Measurements from ENCODE around the gene CNKSR3.

Gene CNKSR3

DNA sequence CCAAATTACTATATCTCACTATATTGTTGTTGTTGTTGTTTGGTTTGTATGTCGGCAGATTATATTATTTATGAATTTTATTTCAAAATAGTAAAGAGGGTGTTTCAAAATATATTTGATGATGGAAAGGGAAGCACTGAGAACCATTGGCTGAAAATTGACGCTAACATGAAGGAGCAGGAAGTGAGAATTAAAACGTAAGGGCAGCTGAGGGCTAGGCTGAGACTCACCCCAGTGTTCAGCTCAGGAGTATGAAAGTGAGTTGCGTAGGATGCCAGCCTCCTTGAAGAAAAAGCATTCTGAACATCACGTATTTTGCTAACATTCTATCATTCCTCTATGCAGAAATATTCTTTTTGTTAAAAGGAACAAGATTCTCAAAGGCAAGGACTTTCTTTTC is 143.1 kb downstream of the CNKSR3 start:
- no peaks in the 10 kb centered on the region for H3K36me3 ChIP-seq (replicated peaks)
- in situ Hi-C loops (cut with MboI; ENCODE audit: low sequenced_read_pairs): loop anchor here (10.0 kb wide), 1 partner anchor 213 kb away; no protein-coding TSS in a partner anchor
- no peaks in the 10 kb centered on the region for H3K27me3 ChIP-seq (ENCODE audit: low read depth)
- H3K4me3 ChIP-seq: no peak overlapping the region
- no peaks in the 10 kb centered on the region for H3K9me3 ChIP-seq
- H3K4me1 ChIP-seq: peaks cover 16% of the 10 kb centered on the region
- no peak for DNase-seq (ENCODE audit: low spot score in 2 of 2)

DNA sequence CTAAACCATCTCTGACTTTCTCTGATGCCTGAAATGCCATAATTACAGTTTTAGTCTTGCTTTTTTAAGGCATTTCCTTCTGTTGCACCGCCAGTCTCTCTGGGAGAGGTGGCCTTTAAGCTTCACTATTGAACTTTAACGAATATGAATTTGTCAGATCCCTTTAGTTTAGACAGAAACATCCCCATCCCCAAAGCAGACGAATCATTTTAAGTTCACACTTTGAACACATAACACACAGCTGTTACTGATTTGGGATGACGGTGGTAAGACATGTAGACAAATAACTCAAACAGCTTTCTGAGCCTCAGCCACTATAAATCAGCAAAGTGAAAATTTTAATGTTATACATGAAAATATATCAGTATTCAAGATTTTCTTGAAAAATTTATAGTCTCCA is 146.7 kb downstream of the CNKSR3 start:
- Histone ChIP-seq H3K36me3 (replicated peaks) (no peaks in the 10 kb centered on the region), H3K9me3 (no peaks in the 10 kb centered on the region; the same call in 1 of the 2 replicates), H3K27me3 (ENCODE audit: low read depth) (no peaks in the 10 kb centered on the region), H3K4me3 (no peak overlapping the region), H3K4me1 (no peaks in the 10 kb centered on the region)
- DNase-seq (ENCODE audit: low spot score in 2 of 2): no peak
- in situ Hi-C loops (cut with MboI; ENCODE audit: low sequenced_read_pairs): loop anchor here (10.0 kb wide), 1 partner anchor 209 kb away; no protein-coding TSS in a partner anchor

DNA sequence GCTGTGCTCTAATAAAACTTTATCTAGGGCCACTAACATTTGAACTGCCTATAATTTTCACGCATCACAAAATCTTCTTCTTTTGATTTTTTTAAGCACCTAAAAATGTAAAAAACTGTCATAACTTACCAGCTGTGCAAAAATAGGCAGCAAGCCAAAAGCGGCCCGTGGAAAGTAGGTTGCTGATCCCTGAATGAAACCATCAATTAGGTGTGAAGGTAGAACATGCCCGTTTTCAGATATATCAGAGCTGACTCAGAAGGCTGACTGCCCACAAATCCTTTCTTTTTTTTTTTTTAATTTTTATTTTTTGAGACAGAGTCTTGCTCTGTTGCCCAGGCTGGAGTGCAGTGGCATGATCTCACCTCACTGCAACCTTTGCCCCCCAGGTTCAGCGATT is 149.0 kb downstream of the CNKSR3 start:
- Histone ChIP-seq H3K36me3 (replicated peaks) (no peaks in the 10 kb centered on the region), H3K27me3 (ENCODE audit: low read depth) (no peaks in the 10 kb centered on the region), H3K4me1 (no peaks in the 10 kb centered on the region; the same call in 1 of the 2 replicates), H3K9me3 (no peaks in the 10 kb centered on the region; the same call in 1 of the 2 replicates), H3K4me3 (no peak overlapping the region)
- no peak for DNase-seq (ENCODE audit: low spot score in 2 of 2)
- in situ Hi-C loops (cut with MboI; ENCODE audit: low sequenced_read_pairs): loop anchor here (10.0 kb wide), 1 partner anchor 207 kb away; no protein-coding TSS in a partner anchor

DNA sequence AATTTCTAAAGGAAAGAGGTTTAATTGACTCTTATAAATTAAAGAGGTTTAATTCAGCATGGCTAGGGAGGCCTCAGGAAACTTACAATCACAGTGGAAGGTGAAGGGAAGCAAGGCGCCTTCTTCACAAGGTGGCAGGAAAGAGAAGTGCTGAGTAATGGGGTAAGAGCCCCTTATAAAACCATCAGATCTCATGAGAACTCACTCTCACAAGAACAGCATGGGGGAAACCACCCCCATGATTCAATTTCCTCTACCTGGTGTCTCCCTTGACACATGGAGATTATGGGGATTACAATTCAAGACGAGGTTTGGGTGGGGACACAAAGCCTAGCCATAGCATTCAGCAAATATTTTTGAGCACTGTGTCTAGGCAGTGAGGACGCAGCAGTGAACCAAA is 150.0 kb downstream of the CNKSR3 start:
- in situ Hi-C loops (cut with MboI; ENCODE audit: low sequenced_read_pairs): loop anchor here (10.0 kb wide), 1 partner anchor 206 kb away; no protein-coding TSS in a partner anchor
- DNase-seq (ENCODE audit: low spot score in 2 of 2): no peak
- Histone ChIP-seq H3K4me1 (no peaks in the 10 kb centered on the region; the same call in 1 of the 2 replicates), H3K4me3 (no peak overlapping the region), H3K36me3 (replicated peaks) (no peaks in the 10 kb centered on the region), H3K9me3 (no peaks in the 10 kb centered on the region; the same call in 1 of the 2 replicates), H3K27me3 (ENCODE audit: low read depth) (no peaks in the 10 kb centered on the region)

DNA sequence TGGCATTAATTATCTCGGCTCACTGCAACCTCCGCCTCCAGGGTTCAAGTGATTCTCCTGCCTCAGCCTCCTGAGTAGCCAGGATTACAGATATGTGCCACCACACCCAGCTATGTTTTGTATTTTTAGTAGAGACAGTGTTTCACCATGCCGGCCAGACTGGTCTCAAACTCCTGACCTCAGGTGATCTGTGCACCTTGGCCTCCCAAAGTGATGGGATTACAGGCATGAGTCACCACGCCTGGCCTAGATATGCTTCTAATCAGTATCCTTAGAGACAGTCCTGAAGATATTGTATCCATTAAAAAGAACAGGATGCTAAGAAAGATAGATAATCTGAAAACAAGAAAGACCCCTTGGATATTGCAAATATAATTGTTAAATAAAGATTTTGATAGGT is 150.8 kb downstream of the CNKSR3 start:
- DNase-seq (ENCODE audit: low spot score in 2 of 2): no peak
- Histone ChIP-seq H3K4me1 (no peaks in the 10 kb centered on the region; the same call in 1 of the 2 replicates), H3K36me3 (replicated peaks) (no peaks in the 10 kb centered on the region), H3K9me3 (no peaks in the 10 kb centered on the region; the same call in 1 of the 2 replicates), H3K27me3 (ENCODE audit: low read depth) (no peaks in the 10 kb centered on the region), H3K4me3 (no peak overlapping the region)
- in situ Hi-C loops (cut with MboI; ENCODE audit: low sequenced_read_pairs): loop anchor here (10.0 kb wide), 1 partner anchor 205 kb away; no protein-coding TSS in a partner anchor

DNA sequence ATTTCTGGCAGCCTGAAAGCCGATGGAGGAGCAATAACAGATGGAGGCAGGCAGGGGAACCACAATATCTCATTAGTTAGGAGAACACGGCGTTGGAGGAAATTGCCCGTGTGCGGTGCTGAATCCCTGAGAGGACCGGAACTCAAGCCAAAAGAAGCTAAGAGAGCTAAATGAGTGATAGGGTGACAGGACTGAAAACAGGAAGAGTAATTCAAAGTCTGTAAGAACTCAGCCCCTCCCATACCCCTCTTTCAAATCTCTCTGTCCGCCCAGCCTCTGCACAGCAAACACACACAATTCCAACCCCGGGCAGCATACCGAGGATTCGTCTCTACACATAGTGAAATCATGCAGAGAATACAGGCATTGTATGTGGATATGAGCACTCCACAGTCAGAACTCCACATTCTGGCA is 151.3 kb downstream of the CNKSR3 start:
- Histone ChIP-seq H3K4me1 (no peaks in the 10 kb centered on the region; the same call in 1 of the 2 replicates), H3K9me3 (no peaks in the 10 kb centered on the region; the same call in 1 of the 2 replicates), H3K36me3 (replicated peaks) (no peaks in the 10 kb centered on the region), H3K4me3 (no peak overlapping the region), H3K27me3 (ENCODE audit: low read depth) (no peaks in the 10 kb centered on the region)
- DNase-seq (ENCODE audit: low spot score in 2 of 2): no peak
- in situ Hi-C loops (cut with MboI; ENCODE audit: low sequenced_read_pairs): no loop called here

DNA sequence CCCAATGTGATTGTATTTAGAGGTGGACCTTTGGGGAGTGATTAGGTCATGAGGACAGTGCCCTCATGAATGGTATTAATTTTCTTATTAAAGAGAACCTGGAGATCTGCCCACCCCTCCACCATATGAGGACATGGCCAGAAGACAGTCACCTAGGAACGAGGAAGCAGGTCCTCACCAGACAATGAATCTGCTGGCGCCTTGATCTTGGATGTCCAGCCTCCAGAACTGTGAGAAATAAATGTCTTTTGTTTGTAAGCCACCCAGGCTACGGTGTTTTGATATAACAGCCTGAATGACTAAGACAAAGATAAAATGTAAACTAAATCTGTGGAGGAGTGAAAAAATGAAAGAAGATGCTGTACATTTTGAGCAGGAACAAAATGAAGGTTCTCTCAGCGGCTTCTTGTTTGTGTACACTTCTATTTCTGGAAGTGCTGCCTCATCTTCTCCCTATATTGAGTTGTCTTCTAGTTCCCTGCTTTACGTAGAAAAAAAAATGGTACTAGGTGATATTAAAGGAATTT is 152.4 kb downstream of the CNKSR3 start:
- no peaks in the 10 kb centered on the region for H3K36me3 ChIP-seq (replicated peaks)
- no peaks in the 10 kb centered on the region; the same call in 1 of the 2 replicates for H3K4me1 ChIP-seq
- no peaks in the 10 kb centered on the region; the same call in 1 of the 2 replicates for H3K9me3 ChIP-seq
- no peak for DNase-seq (ENCODE audit: low spot score in 2 of 2)
- in situ Hi-C loops (cut with MboI; ENCODE audit: low sequenced_read_pairs): no loop called here
- H3K4me3 ChIP-seq: no peak overlapping the region
- H3K27me3 ChIP-seq (ENCODE audit: low read depth): no peaks in the 10 kb centered on the region

DNA sequence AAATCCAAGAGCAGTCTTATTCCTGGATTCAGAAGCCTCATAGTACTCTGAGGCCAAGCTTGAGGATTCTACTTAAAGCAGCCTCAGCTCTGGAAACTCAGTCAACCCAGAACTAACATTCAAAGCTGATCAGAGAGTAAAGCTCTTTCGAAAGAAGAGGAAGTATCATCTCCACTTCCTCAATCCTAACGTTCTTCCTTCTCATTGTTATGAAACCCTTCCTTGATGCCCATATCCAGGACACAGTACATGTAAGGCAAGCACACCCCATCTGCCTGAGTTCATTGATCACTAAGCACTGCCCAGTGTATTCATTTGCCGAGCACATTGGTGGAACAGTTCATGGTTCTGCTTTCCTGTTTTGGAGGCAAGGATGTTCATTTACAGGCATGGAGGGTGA is 153.8 kb downstream of the CNKSR3 start, which contains the start of gene IPCEF1:
TSS of gene IPCEF1 (minus strand) at position 114 of the 400 bp plus-strand sequence. CDS start 90,856 bp downstream, outside the sequence.
- Histone ChIP-seq H3K4me1 (peaks cover 2% of the 10 kb centered on the region), H3K9me3 (no peaks in the 10 kb centered on the region; the same call in 1 of the 2 replicates), H3K4me3 (no peak within 1 kb of the TSS), H3K27me3 (ENCODE audit: low read depth) (no peaks in the 10 kb centered on the region), H3K36me3 (replicated peaks) (no peaks in the 10 kb centered on the region)
- DNase-seq (ENCODE audit: low spot score in 2 of 2): no peak
- in situ Hi-C loops (cut with MboI; ENCODE audit: low sequenced_read_pairs): no loop called here

DNA sequence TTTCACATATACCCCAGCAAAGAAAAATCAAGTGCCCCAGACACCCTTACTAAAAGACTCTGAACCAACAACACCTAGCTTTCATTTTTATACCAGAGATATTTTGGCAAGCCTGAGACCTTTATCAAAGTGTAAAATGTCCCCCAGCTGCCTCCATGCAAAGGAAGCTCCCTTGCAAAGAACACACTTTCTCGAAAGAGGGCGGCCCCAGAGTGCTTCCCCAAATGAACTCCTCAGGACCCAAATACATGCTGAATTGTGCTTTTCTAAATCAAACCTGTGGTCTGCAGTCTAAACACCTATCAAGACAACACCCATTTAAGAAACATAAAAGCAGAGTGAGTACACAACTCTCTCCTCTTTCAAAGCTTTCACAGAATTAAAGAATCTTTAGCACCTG is 154.4 kb downstream of the CNKSR3 start:
- H3K36me3 ChIP-seq (replicated peaks): no peaks in the 10 kb centered on the region
- no peak for DNase-seq (ENCODE audit: low spot score in 2 of 2)
- no peaks in the 10 kb centered on the region; the same call in 1 of the 2 replicates for H3K9me3 ChIP-seq
- no peaks in the 10 kb centered on the region for H3K27me3 ChIP-seq (ENCODE audit: low read depth)
- H3K4me1 ChIP-seq: peaks cover 7% of the 10 kb centered on the region
- in situ Hi-C loops (cut with MboI; ENCODE audit: low sequenced_read_pairs): no loop called here
- no peak overlapping the region for H3K4me3 ChIP-seq

DNA sequence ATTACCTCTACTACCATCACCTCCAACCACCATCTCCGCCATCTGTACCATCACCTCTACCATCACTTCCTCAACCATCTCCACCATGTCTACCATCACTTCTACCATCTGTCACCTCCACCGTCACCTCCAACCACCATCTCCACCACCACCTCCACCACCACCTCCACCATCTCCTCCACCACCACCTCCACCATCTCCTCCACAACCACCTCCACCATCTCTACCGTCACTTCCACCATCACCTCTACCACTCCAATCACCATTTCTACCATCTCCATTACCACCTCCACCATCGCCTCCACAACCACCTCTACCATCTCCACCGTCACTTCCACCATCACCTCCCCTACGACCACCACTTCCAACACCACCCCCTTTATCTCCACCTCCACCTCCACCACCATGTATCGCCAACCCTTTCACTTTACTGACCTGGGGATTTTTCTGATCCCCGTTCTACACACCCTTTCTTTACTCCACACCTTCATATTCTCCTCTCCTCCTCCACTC is 156.2 kb downstream of the CNKSR3 start:
- Histone ChIP-seq H3K4me1 (peaks cover 23% of the 10 kb centered on the region), H3K36me3 (replicated peaks) (no peaks in the 10 kb centered on the region), H3K4me3 (no peak overlapping the region), H3K27me3 (ENCODE audit: low read depth) (no peaks in the 10 kb centered on the region), H3K9me3 (no peaks in the 10 kb centered on the region)
- in situ Hi-C loops (cut with MboI; ENCODE audit: low sequenced_read_pairs): no loop called here
- DNase-seq (ENCODE audit: low spot score in 2 of 2): no peak

DNA sequence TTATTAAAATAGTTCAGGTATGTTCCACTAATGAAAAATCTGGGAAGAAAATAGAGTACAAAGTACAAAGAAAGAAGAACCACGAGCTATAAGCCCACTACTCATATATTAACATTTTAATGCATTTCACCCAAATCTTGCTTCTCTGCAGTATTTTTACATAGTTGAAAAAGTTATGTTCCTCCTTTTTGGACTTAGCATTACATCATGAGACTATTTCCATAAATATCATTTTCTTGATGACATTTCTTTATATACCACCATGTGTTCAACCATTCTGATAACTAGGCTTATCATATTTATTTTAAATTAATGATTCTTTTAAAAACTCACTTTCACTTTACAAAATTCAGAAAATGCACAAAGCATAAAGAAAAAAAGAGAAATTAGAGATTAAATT is 156.9 kb downstream of the CNKSR3 start:
- Histone ChIP-seq H3K4me3 (no peak overlapping the region), H3K9me3 (no peaks in the 10 kb centered on the region), H3K4me1 (peaks cover 24% of the 10 kb centered on the region), H3K36me3 (replicated peaks) (no peaks in the 10 kb centered on the region), H3K27me3 (ENCODE audit: low read depth) (no peaks in the 10 kb centered on the region)
- DNase-seq (ENCODE audit: low spot score in 2 of 2): no peak
- in situ Hi-C loops (cut with MboI; ENCODE audit: low sequenced_read_pairs): no loop called here

DNA sequence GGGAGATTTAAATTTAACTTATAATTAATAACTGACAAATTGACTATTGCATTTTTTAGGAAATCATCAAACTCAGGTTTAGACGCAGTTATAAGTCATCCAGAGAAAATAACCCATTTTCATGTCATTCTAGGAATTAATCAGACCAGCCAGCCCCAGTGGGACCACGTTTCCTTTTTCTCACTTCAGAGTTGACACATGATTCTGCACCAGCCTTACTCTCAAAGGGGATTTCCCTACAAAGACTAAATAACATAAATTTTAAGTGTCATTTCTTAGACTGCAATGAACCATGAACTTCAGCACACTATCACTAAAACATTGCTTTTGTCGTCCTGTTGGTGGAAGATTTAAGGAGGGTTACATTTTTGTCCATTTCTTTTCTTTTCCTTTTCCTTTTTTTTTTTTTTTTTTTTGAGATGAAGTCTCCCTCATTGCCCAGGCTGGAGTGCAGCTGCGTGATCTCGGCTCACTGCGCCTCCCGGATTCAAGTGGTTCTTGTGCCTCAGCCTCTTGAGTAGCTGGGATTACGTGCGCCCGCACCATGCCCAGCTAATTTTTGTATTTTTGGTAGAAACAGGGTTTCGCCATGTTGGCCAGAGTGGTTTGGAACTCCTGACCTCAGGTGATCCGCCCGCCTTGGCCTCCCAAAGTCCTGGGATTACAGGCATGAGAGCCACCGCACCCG is 157.4 kb downstream of the CNKSR3 start:
- H3K4me3 ChIP-seq: no peak overlapping the region
- no peaks in the 10 kb centered on the region for H3K27me3 ChIP-seq (ENCODE audit: low read depth)
- H3K9me3 ChIP-seq: no peaks in the 10 kb centered on the region
- DNase-seq (ENCODE audit: low spot score in 2 of 2): no peak
- no peaks in the 10 kb centered on the region for H3K36me3 ChIP-seq (replicated peaks)
- H3K4me1 ChIP-seq: peaks cover 24% of the 10 kb centered on the region
- in situ Hi-C loops (cut with MboI; ENCODE audit: low sequenced_read_pairs): no loop called here

DNA sequence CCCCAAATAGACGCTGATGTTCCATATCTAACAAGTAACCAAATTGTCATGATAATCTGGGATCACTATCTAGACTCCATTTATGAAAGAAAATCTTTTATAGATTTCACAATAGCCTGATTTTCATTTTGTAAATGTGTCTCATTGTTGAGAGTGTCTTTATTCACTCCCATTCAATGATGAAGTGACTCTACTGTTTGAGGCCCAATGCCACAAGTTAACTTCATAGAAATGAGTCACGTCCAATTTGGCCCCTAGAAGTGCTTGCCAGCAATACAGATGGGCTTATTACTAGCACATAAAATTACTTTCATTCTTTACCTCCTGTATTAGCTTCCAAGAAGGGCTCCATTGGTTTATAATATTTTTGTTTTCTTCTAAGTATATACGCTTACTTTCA is 160.2 kb downstream of the CNKSR3 start:
- DNase-seq (ENCODE audit: low spot score in 2 of 2): peak; percentile 42 to 76
- Histone ChIP-seq H3K4me3 (no peak overlapping the region), H3K9me3 (no peaks in the 10 kb centered on the region), H3K27me3 (ENCODE audit: low read depth) (no peaks in the 10 kb centered on the region), H3K4me1 (peaks cover 24% of the 10 kb centered on the region), H3K36me3 (replicated peaks) (no peaks in the 10 kb centered on the region)
- in situ Hi-C loops (cut with MboI; ENCODE audit: low sequenced_read_pairs): no loop called here

DNA sequence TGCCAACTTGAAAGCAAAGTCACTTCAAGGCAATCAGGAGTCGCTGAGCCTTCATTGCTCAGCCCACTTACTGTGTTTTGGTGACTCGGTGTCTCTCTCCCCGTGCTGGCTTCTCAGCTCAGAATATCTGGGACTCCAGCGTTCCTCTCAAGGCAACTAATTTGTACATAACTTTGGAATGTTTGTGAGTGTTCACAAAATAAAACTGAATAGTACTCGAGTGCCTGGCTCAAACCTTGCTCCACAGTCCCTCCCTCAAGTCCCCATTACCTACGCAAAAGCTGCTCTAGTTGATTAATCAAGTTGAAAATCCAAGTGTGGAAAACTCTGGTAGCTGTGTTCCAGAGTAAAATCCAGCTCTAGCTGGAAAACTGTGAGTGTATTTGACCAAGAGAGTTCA is 162.5 kb downstream of the CNKSR3 start:
- no peaks in the 10 kb centered on the region for H3K27me3 ChIP-seq (ENCODE audit: low read depth)
- peaks cover 37% of the 10 kb centered on the region for H3K4me1 ChIP-seq
- in situ Hi-C loops (cut with MboI; ENCODE audit: low sequenced_read_pairs): no loop called here
- no peak for DNase-seq (ENCODE audit: low spot score in 2 of 2)
- no peaks in the 10 kb centered on the region for H3K9me3 ChIP-seq
- no peaks in the 10 kb centered on the region for H3K36me3 ChIP-seq (replicated peaks)
- no peak overlapping the region for H3K4me3 ChIP-seq

All from HAP-1 (cell line).